Duodenal mucosa (tissue), 2 donors: Measurements from ENCODE around the gene RBBP8NL.

ENCODE experiments used
- H3K27ac ChIP-seq: one replicate; pipeline ENCODE4 v1.7.0; 2013; ENCODE audit warnings: low read depth, low read length
- H3K27me3 ChIP-seq, 2 donors: one replicate each; pipeline ENCODE4 v1.7.0; 2013; ENCODE audit warnings: low read length in 2 of 2, control low read depth in 1 of 2; ENCODE audit not compliant: insufficient read depth in 2 of 2, control insufficient read depth in 1 of 2
- H3K36me3 ChIP-seq, 2 donors: one replicate each; pipeline ENCODE4 v1.7.0; 2013; ENCODE audit warnings: low read length in 2 of 2, control low read depth in 1 of 2; ENCODE audit not compliant: insufficient read depth in 2 of 2, control insufficient read depth in 1 of 2
- H3K4me1 ChIP-seq, 2 donors: one replicate each; pipeline ENCODE4 v1.7.0; 2013; ENCODE audit warnings: low read length in 2 of 2, control low read depth in 1 of 2; ENCODE audit not compliant: insufficient read depth in 2 of 2, control insufficient read depth in 1 of 2
- H3K4me3 ChIP-seq, 2 donors: one replicate each; pipeline ENCODE4 v1.7.0; 2013; ENCODE audit warnings: low read length in 2 of 2, low read depth in 1 of 2
- H3K9ac ChIP-seq, 2 donors: one replicate each; pipeline ENCODE4 v1.7.0; 2013; ENCODE audit warnings: low read length in 2 of 2, low read depth in 1 of 2
- H3K9me3 ChIP-seq, 2 donors: one replicate each; pipeline ENCODE4 v1.7.0; 2013; ENCODE audit warnings: low read length in 2 of 2, control low read depth in 1 of 2; ENCODE audit not compliant: control insufficient read depth in 1 of 2

RBBP8NL gene

GRCh38 chr20:62446481-62446880 is 19.1 kb upstream of the RBBP8NL start:
- Histone ChIP-seq H3K4me3 (no peak overlapping the region), H3K27ac (no peak overlapping the region), H3K27me3 (no peaks in the 10 kb centered on the region), H3K36me3 (no peaks in the 10 kb centered on the region), H3K4me1 (peaks cover 6 to 11% of the 10 kb centered on the region in 2 donors), H3K9ac (no peak overlapping the region), H3K9me3 (no peaks in the 10 kb centered on the region)

- Histone ChIP-seq H3K9ac (no peak overlapping the region), H3K27me3 (no peaks in the 10 kb centered on the region), H3K36me3 (no peaks in the 10 kb centered on the region), H3K4me3 (no peak overlapping the region), H3K4me1 (peaks cover 6 to 11% of the 10 kb centered on the region in 2 donors), H3K9me3 (no peaks in the 10 kb centered on the region), H3K27ac (no peak overlapping the region)
Observed at GRCh38 chr20:62445553-62446340, 18.4 kb upstream of the RBBP8NL start.

- Histone ChIP-seq H3K4me1 (no peaks in the 10 kb centered on the region), H3K36me3 (no peaks in the 10 kb centered on the region), H3K27me3 (no peaks in the 10 kb centered on the region), H3K9ac (no peak overlapping the region), H3K9me3 (no peaks in the 10 kb centered on the region), H3K4me3 (no peak overlapping the region), H3K27ac (no peak overlapping the region)
Observed at GRCh38 chr20:62444286-62444685, 16.9 kb upstream of the RBBP8NL start.

- Histone ChIP-seq H3K4me3 (no peak overlapping the region), H3K9ac (no peak overlapping the region), H3K4me1 (no peaks in the 10 kb centered on the region), H3K27ac (no peak overlapping the region), H3K36me3 (no peaks in the 10 kb centered on the region), H3K27me3 (no peaks in the 10 kb centered on the region), H3K9me3 (no peaks in the 10 kb centered on the region)
Observed at GRCh38 chr20:62441987-62442539, 14.7 kb upstream of the RBBP8NL start.

GRCh38 chr20:62439218-62439617 is 11.9 kb upstream of the RBBP8NL start:
- Histone ChIP-seq H3K36me3 (no peaks in the 10 kb centered on the region), H3K9ac (no peak overlapping the region), H3K27me3 (peaks cover 5 to 8% of the 10 kb centered on the region in 2 donors), H3K27ac (no peak overlapping the region), H3K4me3 (no peak overlapping the region), H3K9me3 (no peaks in the 10 kb centered on the region), H3K4me1 (peaks cover 0 to under 1% of the 10 kb centered on the region in 2 donors)

GRCh38 chr20:62437927-62438326 is 10.6 kb upstream of the RBBP8NL start:
- H3K4me3 ChIP-seq = no peak overlapping the region
- no peak overlapping the region for H3K27ac ChIP-seq
- H3K27me3 ChIP-seq = peaks cover 5 to 8% of the 10 kb centered on the region in 2 donors
- no peaks in the 10 kb centered on the region for H3K36me3 ChIP-seq
- no peak overlapping the region for H3K9ac ChIP-seq
- no peaks in the 10 kb centered on the region for H3K9me3 ChIP-seq
- peaks cover 0 to 9% of the 10 kb centered on the region in 2 donors for H3K4me1 ChIP-seq

- Histone ChIP-seq H3K4me3 (no peak overlapping the region), H3K9me3 (no peaks in the 10 kb centered on the region), H3K27me3 (peaks cover 5 to 8% of the 10 kb centered on the region in 2 donors), H3K36me3 (no peaks in the 10 kb centered on the region), H3K4me1 (peaks cover 0 to 9% of the 10 kb centered on the region in 2 donors), H3K9ac (no peak overlapping the region), H3K27ac (no peak overlapping the region)
Observed at GRCh38 chr20:62437496-62437895, 10.2 kb upstream of the RBBP8NL start.

GRCh38 chr20:62436692-62437091 is 9.4 kb upstream of the RBBP8NL start:
- Histone ChIP-seq H3K4me1 (peaks cover 0 to 9% of the 10 kb centered on the region in 2 donors), H3K9ac (no peak overlapping the region), H3K4me3 (no peak overlapping the region), H3K27me3 (peaks cover 5 to 8% of the 10 kb centered on the region in 2 donors), H3K27ac (no peak overlapping the region), H3K36me3 (no peaks in the 10 kb centered on the region), H3K9me3 (no peaks in the 10 kb centered on the region)

GRCh38 chr20:62433658-62434497 is 6.5 kb upstream of the RBBP8NL start:
- H3K9ac ChIP-seq = no peak overlapping the region
- H3K27ac ChIP-seq = no peak overlapping the region
- peaks cover 17 to 23% of the 10 kb centered on the region in 2 donors for H3K4me1 ChIP-seq
- H3K4me3 ChIP-seq = no peak overlapping the region
- H3K9me3 ChIP-seq = no peaks in the 10 kb centered on the region
- no peaks in the 10 kb centered on the region for H3K36me3 ChIP-seq
- H3K27me3 ChIP-seq = peaks cover 5 to 13% of the 10 kb centered on the region in 2 donors
